CD4-positive, alpha-beta T cell (primary cell): Measurements from ENCODE around the gene SFMBT2. TPM values are rescaled to one million over a fixed set of nuclear protein-coding genes. Genes with fewer than 3 reads are reported as not detected.

ENCODE experiments used
- ATAC-seq: fragments of 200-7000 bp; cut with Tn5 transposase; one replicate; pipeline ENCODE4 v1.10.0; 2022; ENCODE audit warnings: mild to moderate bottlenecking; ENCODE audit not compliant: poor library complexity
- CTCF ChIA-PET: fragments of 350-600 bp; sonication (Branson Sonifier 250); formaldehyde crosslinking; loops from one replicate; lab custom pipeline; 2021; ENCODE audit warnings: antibody characterized with exemption, inconsistent platforms; lab: Charles Lee
- POLR2A ChIA-PET: fragments of 350-600 bp; sonication (Branson Sonifier 250); formaldehyde crosslinking; loops from one replicate; lab custom pipeline; 2021; ENCODE audit warnings: antibody characterized with exemption, inconsistent platforms; lab: Charles Lee
- DNase-seq, 14 experiments: peaks; one replicate each; pipeline ENCODE4 v3.0.0-alpha.2; 2013 to 2020; ENCODE audit warnings: mixed read lengths in 2 of 14
- H3K27ac ChIP-seq, 2 donors: one replicate each; pipeline versions ENCODE4 v1.5.1 to v1.7.0; 2013; ENCODE audit warnings: low read length in 2 of 2, low read depth in 1 of 2, mild to moderate bottlenecking in 1 of 2
- H3K27me3 ChIP-seq, 2 experiments: 1 replicate in 1 of 2; 2 replicates in 1 of 2; pipeline versions ENCODE4 v1.6.1 to v1.7.0; 2013; ENCODE audit warnings: low read length in 2 of 2, control low read depth in 1 of 2, mild to moderate bottlenecking in 1 of 2, moderate library complexity in 1 of 2; ENCODE audit not compliant: insufficient read depth in 2 of 2, control insufficient read depth in 1 of 2
- H3K36me3 ChIP-seq: one replicate; pipeline ENCODE4 v1.6.1; 2013; ENCODE audit warnings: low read length, control low read depth; ENCODE audit not compliant: insufficient read depth
- H3K4me1 ChIP-seq: one replicate; pipeline ENCODE4 v1.6.1; 2013; ENCODE audit warnings: low read length, control low read depth; ENCODE audit not compliant: insufficient read depth
- H3K4me3 ChIP-seq: one replicate; pipeline ENCODE4 v1.5.1; 2013; ENCODE audit warnings: mild to moderate bottlenecking, low read length, moderate library complexity
- H3K9me3 ChIP-seq, 2 experiments: 1 replicate in 1 of 2; 2 replicates in 1 of 2; pipeline versions ENCODE4 v1.6.1 to v1.7.0; 2013; ENCODE audit warnings: low read length in 2 of 2, mild to moderate bottlenecking in 2 of 2, control low read depth in 1 of 2, moderate library complexity in 1 of 2; ENCODE audit not compliant: control insufficient read depth in 1 of 2, insufficient read depth in 1 of 2
- H3K27ac Mint-ChIP-seq: one replicate; pipeline ENCODE4 v1.8.0; 2020; ENCODE audit warnings: mixed read lengths
- H3K27me3 Mint-ChIP-seq: one replicate; pipeline ENCODE4 v1.8.0; 2021; ENCODE audit warnings: mixed read lengths
- H3K36me3 Mint-ChIP-seq: one replicate; pipeline ENCODE4 v1.8.0; 2021; ENCODE audit warnings: low read depth, mixed read lengths
- H3K4me1 Mint-ChIP-seq: one replicate; pipeline ENCODE4 v1.8.0; 2021; ENCODE audit warnings: low read depth, mixed read lengths
- H3K4me3 Mint-ChIP-seq: one replicate; pipeline ENCODE4 v1.8.0; 2020; ENCODE audit warnings: mild to moderate bottlenecking, mixed read lengths
- H3K9me3 Mint-ChIP-seq: one replicate; pipeline ENCODE4 v1.8.0; 2020; ENCODE audit warnings: mixed read lengths
- intact Hi-C, 2 experiments: fragments of 100-400 bp; cut with DNase I in 1 of 2; cut with micrococcal nuclease in 1 of 2; formaldehyde crosslinking; loops; one replicate each; pipeline versions ENCODE4 v1.15.1 to v1.9.0; 2023 to 2025; cut with DNase I, micrococcal nuclease
- total RNA-seq, 174 experiments: library from RNA in 2 of 174; stranded (reverse) in 2 of 174; gene quantifications; one replicate each; pipeline ENCODE4 v1.2.3 and lab custom pipeline; 2021 to 2026
- TF ChIP-seq, protein P1 (sequence below): fragments of 200-600 bp; IDR thresholded peaks from one replicate; pipeline ENCODE4 v1.8.0; 2022; ENCODE audit warnings: antibody characterized with exemption, mild to moderate bottlenecking

Gene SFMBT2
- total RNA-seq, 2 experiments from 2014 or later = 41.0 to 42.0 TPM

DNA sequence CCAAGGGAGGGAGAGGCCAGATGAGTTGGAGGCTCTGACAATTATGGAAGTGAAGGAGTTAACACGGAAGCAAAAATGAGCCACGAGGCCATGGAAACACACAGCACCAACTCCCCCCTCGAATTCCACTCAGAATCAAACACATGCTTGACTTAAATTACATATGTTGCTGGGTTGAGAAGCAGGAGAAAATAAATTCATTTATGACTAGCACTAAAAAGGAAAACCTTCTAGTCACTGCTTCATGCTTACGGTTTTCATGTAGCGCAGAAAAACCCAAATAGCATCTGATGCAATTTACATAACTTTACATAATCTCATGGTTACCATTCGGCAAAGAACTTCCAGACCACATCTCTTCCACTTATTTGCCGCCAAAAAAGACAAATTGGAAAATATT lies 51.5 kb downstream of the SFMBT2 start:
- no peak overlapping the region for H3K4me3 ChIP-seq
- peaks cover 30% of the 10 kb centered on the region for H3K4me1 Mint-ChIP-seq
- no peak overlapping the region for H3K27ac Mint-ChIP-seq
- peaks cover 44% of the 10 kb centered on the region for H3K36me3 ChIP-seq
- peaks cover 83% of the 10 kb centered on the region for H3K36me3 Mint-ChIP-seq
- peaks cover 3% of the 10 kb centered on the region for H3K4me1 ChIP-seq
- no peak overlapping the region for H3K4me3 Mint-ChIP-seq
- POLR2A ChIA-PET = no interaction called here
- TF ChIP-seq, protein P1, sequence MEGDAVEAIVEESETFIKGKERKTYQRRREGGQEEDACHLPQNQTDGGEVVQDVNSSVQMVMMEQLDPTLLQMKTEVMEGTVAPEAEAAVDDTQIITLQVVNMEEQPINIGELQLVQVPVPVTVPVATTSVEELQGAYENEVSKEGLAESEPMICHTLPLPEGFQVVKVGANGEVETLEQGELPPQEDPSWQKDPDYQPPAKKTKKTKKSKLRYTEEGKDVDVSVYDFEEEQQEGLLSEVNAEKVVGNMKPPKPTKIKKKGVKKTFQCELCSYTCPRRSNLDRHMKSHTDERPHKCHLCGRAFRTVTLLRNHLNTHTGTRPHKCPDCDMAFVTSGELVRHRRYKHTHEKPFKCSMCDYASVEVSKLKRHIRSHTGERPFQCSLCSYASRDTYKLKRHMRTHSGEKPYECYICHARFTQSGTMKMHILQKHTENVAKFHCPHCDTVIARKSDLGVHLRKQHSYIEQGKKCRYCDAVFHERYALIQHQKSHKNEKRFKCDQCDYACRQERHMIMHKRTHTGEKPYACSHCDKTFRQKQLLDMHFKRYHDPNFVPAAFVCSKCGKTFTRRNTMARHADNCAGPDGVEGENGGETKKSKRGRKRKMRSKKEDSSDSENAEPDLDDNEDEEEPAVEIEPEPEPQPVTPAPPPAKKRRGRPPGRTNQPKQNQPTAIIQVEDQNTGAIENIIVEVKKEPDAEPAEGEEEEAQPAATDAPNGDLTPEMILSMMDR = no peak
- DNase-seq (no peak), ATAC-seq (no peak)
- intact Hi-C loops = no loop called here
- H3K27ac ChIP-seq = no peak overlapping the region
- H3K9me3 Mint-ChIP-seq = peaks cover 4% of the 10 kb centered on the region
- CTCF ChIA-PET = no interaction called here
- H3K27me3 Mint-ChIP-seq = no peaks in the 10 kb centered on the region
- H3K9me3 ChIP-seq = peaks cover 0 to 14% of the 10 kb centered on the region in 2 experiments
- no peaks in the 10 kb centered on the region for H3K27me3 ChIP-seq

- Mint-ChIP-seq H3K36me3 (peaks cover 66% of the 10 kb centered on the region), H3K4me1 (peaks cover 27% of the 10 kb centered on the region), H3K27ac (no peak overlapping the region)
Observed at GRCh38 chr10:7357193-7357592, 53.6 kb downstream of the SFMBT2 start.

DNA sequence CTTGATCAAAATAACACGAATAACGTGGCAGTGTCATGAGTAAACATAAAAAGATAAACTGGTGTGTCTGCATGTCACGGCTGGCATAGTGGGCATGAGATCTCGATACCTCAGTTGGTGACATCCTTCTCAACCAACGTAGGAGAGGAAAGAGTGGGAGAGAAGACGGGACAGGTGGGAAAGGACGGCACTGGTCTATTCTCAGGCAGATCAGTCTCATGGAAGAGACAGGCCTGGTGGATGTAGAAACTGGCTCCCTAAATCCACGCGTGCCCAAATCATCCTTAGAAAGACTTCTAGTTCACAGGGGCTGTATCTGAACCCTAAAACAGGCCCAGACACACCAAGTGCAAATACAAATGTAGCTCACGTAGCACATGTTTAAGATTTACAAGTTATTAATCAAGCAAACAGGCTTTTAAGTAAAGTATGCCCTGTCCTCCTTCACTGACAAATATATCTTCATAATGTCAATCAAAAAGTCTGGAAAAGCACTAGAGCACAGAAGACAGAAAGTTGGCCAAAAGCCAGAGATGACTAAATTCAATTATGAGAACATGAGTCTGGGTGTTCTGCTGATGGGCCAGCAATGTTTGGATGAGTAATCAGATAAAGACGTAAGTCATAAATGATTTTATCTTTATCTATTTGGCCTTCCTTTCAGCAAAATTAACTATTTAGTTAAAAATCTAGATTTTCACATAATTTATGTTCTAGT lies 56.3 kb downstream of the SFMBT2 start:
- H3K4me3 ChIP-seq = no peak overlapping the region
- Mint-ChIP-seq H3K4me3 (no peak overlapping the region), H3K9me3 (no peaks in the 10 kb centered on the region), H3K27ac (no peak overlapping the region), H3K27me3 (no peaks in the 10 kb centered on the region), H3K36me3 (peaks cover 64% of the 10 kb centered on the region), H3K4me1 (peaks cover 31% of the 10 kb centered on the region)
- no peak for ATAC-seq
- H3K27ac ChIP-seq = no peak overlapping the region
- intact Hi-C loops = no loop called here
- CTCF ChIA-PET = no interaction called here
- H3K4me1 ChIP-seq = peaks cover 5% of the 10 kb centered on the region
- H3K36me3 ChIP-seq = peaks cover 22% of the 10 kb centered on the region
- DNase-seq = no peak
- H3K9me3 ChIP-seq = peaks cover 0 to 18% of the 10 kb centered on the region in 2 experiments
- TF ChIP-seq, protein P1 = no peak
- H3K27me3 ChIP-seq = no peaks in the 10 kb centered on the region
- POLR2A ChIA-PET = no interaction called here

More at GRCh38 chr10:7357193-7357592, 53.6 kb downstream of the SFMBT2 start:
- H3K36me3 ChIP-seq = peaks cover 28% of the 10 kb centered on the region
- H3K9me3 ChIP-seq = peaks cover 0 to 14% of the 10 kb centered on the region in 2 experiments
- Mint-ChIP-seq H3K9me3 (no peaks in the 10 kb centered on the region), H3K27me3 (no peaks in the 10 kb centered on the region), H3K4me3 (no peak overlapping the region)
- intact Hi-C loops = no loop called here
- CTCF ChIA-PET = no interaction called here
- no peak overlapping the region for H3K27ac ChIP-seq
- POLR2A ChIA-PET = no interaction called here
- no peak overlapping the region for H3K4me3 ChIP-seq
- H3K27me3 ChIP-seq = no peaks in the 10 kb centered on the region
- H3K4me1 ChIP-seq = peaks cover 3% of the 10 kb centered on the region
- TF ChIP-seq, protein P1 = no peak
- ATAC-seq = no peak
- no peak for DNase-seq
